Lower leg skin (tissue), 3 donors: ENCODE measurements around the gene NTRK3.

Experiments
- POLR2A ChIP-seq, 2 donors: fragments of 450-650 bp; IDR thresholded peaks; one replicate each; pipeline ENCODE4 v1.6.1; 2016 to 2017; ENCODE audit warnings: antibody characterized with exemption in 2 of 2, mild to moderate bottlenecking in 1 of 2, moderate library complexity in 1 of 2
- TF ChIP-seq, protein P1 (sequence below), 3 donors: fragments of 450-650 bp; IDR thresholded peaks; one replicate each; pipeline ENCODE4 v1.5.1; 2016; ENCODE audit warnings: antibody characterized with exemption in 3 of 3, mild to moderate bottlenecking in 3 of 3, moderate library complexity in 2 of 3

DNA sequence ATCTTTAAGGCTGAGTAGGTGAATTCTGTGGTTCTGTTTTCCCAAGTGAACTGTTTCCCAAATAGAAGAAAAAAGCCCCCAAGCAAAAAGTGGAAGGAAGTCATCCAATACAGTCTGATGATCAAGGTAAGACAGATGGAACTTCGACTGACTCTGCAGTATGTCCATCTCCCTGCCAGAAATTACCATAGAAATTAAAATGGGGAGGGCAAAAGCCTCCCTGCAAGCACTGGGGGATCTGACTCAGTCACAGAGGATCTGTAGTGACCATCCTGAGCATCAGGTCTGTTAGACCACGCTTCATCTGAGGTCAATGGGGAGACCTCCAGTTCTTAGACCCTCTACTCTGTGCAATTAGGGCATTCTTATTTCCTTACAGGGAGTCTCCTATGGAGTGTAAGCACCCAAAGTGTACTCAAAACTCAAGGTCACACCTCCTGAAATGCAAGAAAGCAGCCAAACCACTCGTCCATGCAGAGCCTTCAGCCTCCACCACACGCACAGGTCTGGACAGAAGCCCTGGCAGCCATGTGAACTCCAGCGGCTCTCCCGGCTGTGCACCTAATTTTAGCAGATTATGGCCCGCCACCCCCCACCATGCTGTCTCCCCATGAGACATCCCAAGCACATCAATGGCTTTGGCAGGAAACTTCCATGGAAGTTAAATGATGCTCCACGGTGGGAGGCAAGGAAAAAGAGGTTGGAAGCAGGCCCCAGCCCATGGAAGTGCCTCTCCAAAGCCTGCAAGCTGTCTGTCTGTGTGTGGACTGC is 348.7 kb downstream of the NTRK3 start:
- TF ChIP-seq, protein P1, sequence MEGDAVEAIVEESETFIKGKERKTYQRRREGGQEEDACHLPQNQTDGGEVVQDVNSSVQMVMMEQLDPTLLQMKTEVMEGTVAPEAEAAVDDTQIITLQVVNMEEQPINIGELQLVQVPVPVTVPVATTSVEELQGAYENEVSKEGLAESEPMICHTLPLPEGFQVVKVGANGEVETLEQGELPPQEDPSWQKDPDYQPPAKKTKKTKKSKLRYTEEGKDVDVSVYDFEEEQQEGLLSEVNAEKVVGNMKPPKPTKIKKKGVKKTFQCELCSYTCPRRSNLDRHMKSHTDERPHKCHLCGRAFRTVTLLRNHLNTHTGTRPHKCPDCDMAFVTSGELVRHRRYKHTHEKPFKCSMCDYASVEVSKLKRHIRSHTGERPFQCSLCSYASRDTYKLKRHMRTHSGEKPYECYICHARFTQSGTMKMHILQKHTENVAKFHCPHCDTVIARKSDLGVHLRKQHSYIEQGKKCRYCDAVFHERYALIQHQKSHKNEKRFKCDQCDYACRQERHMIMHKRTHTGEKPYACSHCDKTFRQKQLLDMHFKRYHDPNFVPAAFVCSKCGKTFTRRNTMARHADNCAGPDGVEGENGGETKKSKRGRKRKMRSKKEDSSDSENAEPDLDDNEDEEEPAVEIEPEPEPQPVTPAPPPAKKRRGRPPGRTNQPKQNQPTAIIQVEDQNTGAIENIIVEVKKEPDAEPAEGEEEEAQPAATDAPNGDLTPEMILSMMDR (IDR thresholded peaks at IDR 0.05), result no peak
- TF ChIP-seq POLR2A (IDR thresholded peaks at IDR 0.05), result no peak
